Caco-2 (cell line): Measurements from ENCODE around the gene C1QTNF12. TPM values are rescaled to one million over a fixed set of nuclear protein-coding genes. Genes with fewer than 3 reads are reported as not detected.
A peak's percentile ranks its signal among the peaks of the same experiment; 100 is the strongest.

ENCODE experiments used
- BruUV-seq: library from RNA; stranded (reverse); fragments of 400-500 nt; replicated peaks from 2 replicates; lab custom pipeline; 2021; lab: Mats Ljungman, UMichigan
- CTCF ChIA-PET: fragments of 300-600 bp; sonication (Branson Sonifier 250); formaldehyde crosslinking; loops from one replicate; lab custom pipeline; 2022; ENCODE audit warnings: antibody characterized with exemption; lab: Charles Lee
- POLR2A ChIA-PET: fragments of 300-600 bp; sonication (Branson Sonifier 250); formaldehyde crosslinking; loops from one replicate; lab custom pipeline; 2022; ENCODE audit warnings: antibody characterized with exemption; lab: Charles Lee
- DNase-seq, 2 experiments: peaks; one replicate each; pipeline versions ENCODE4 v3.0.0 to v3.0.0-alpha.2; 2020 to 2022
- H3K27me3 ChIP-seq: replicated peaks from 2 replicates; pipeline ENCODE4 v1.6.0; 2011; ENCODE audit warnings: low read length; ENCODE audit not compliant: control insufficient read depth, insufficient read depth
- H3K36me3 ChIP-seq: 2 replicates; pipeline ENCODE4 v1.5.1; 2011; ENCODE audit warnings: low read length; ENCODE audit not compliant: control insufficient read depth, insufficient read depth
- H3K4me1 ChIP-seq: fragments of 250-450 bp; sonication (Bioruptor Pico); 2 replicates; pipeline ENCODE4 v1.5.1; 2020; ENCODE audit warnings: mild to moderate bottlenecking
- H3K4me3 ChIP-seq: 2 replicates; pipeline ENCODE4 v1.5.1; 2011; ENCODE audit warnings: low read depth, mild to moderate bottlenecking, control low read depth, low read length
- H3K9me3 ChIP-seq: fragments of 250-450 bp; sonication (Bioruptor Pico); 2 replicates; pipeline ENCODE4 v1.5.1; 2020; ENCODE audit warnings: mild to moderate bottlenecking, moderate library complexity
- H3K27ac Mint-ChIP-seq: one replicate; pipeline ENCODE4 v1.8.0; 2022; ENCODE audit warnings: mixed read lengths; ENCODE audit not compliant: unreplicated experiment
- H3K27me3 Mint-ChIP-seq: one replicate; pipeline ENCODE4 v1.8.0; 2022; ENCODE audit warnings: mixed read lengths; ENCODE audit not compliant: insufficient read depth, unreplicated experiment
- H3K36me3 Mint-ChIP-seq: one replicate; pipeline ENCODE4 v1.8.0; 2022; ENCODE audit warnings: mild to moderate bottlenecking, mixed read lengths; ENCODE audit not compliant: insufficient read depth, unreplicated experiment
- H3K4me1 Mint-ChIP-seq: one replicate; pipeline ENCODE4 v1.8.0; 2022; ENCODE audit warnings: low read depth, mixed read lengths; ENCODE audit not compliant: unreplicated experiment
- H3K4me3 Mint-ChIP-seq: one replicate; pipeline ENCODE4 v1.8.0; 2022; ENCODE audit warnings: mild to moderate bottlenecking, moderate library complexity, mixed read lengths; ENCODE audit not compliant: unreplicated experiment
- H3K9me3 Mint-ChIP-seq: one replicate; pipeline ENCODE4 v1.8.0; 2022; ENCODE audit warnings: mixed read lengths; ENCODE audit not compliant: unreplicated experiment
- CTCF ChIP-seq, 2 experiments: fragments of 200-600 bp in 1 of 2; IDR thresholded peaks; 1 replicate in 1 of 2; 2 replicates in 1 of 2; pipeline versions ENCODE4 v1.5.1 to v1.8.0; 2011 to 2022; ENCODE audit warnings: antibody characterized with exemption in 1 of 2, control low read depth in 1 of 2, inconsistent platforms in 1 of 2, low read depth in 1 of 2, low read length in 1 of 2, mild to moderate bottlenecking in 1 of 2, moderate library complexity in 1 of 2; ENCODE audit not compliant: insufficient read depth in 1 of 2, severe bottlenecking in 1 of 2, unreplicated experiment in 1 of 2
- intact Hi-C: fragments of 100-400 bp; cut with micrococcal nuclease; formaldehyde crosslinking; loops from one replicate; pipeline ENCODE4 v1.10.0; 2022; ENCODE audit not compliant: unreplicated experiment
- total RNA-seq: library from RNA; stranded (reverse); gene quantifications from 2 replicates; pipeline ENCODE4 v1.2.3, GENCODE V29; 2022

The C1QTNF12 gene
- total RNA-seq, 1 experiment from 2014 or later = 3.7 TPM

GRCh38 chr1:1229770-1230169 lies 16.8 kb downstream of the C1QTNF12 start:
- TF ChIP-seq CTCF (IDR thresholded peaks at IDR 0.05; ENCODE audit: insufficient read depth in 1 of 2, low read depth in 1 of 2, low read length in 1 of 2, severe bottlenecking in 1 of 2, unreplicated experiment in 1 of 2) = no peak
- Mint-ChIP-seq H3K27me3 (no peaks in the 10 kb centered on the region), H3K36me3 (peaks cover 48% of the 10 kb centered on the region), H3K4me1 (peaks cover 6% of the 10 kb centered on the region), H3K9me3 (no peaks in the 10 kb centered on the region), H3K4me3 (no peak overlapping the region), H3K27ac (peak overlapping the region; percentile 34)
- CTCF ChIA-PET = no interaction called here
- no TSS peak for BruUV-seq
- no peaks in the 10 kb centered on the region for H3K9me3 ChIP-seq
- peaks cover 8% of the 10 kb centered on the region for H3K4me1 ChIP-seq
- no peak overlapping the region for H3K4me3 ChIP-seq
- POLR2A ChIA-PET = no interaction called here
- DNase-seq = no peak
- H3K36me3 ChIP-seq = peaks cover 2% of the 10 kb centered on the region; the same call in 1 of the 2 replicates
- H3K27me3 ChIP-seq = no peaks in the 10 kb centered on the region
- intact Hi-C loops = loop anchor here (2.0 kb wide), 2 partner anchors 67 to 107 kb away; no protein-coding TSS in a partner anchor

- H3K9me3 ChIP-seq = no peaks in the 10 kb centered on the region
- no peak overlapping the region for H3K27ac Mint-ChIP-seq
- DNase-seq = no peak
- intact Hi-C loops = no loop called here
- POLR2A ChIA-PET = no interaction called here
- no peaks in the 10 kb centered on the region for H3K9me3 Mint-ChIP-seq
- H3K4me1 Mint-ChIP-seq = peaks cover 6% of the 10 kb centered on the region
- peaks cover 2% of the 10 kb centered on the region; the same call in 1 of the 2 replicates for H3K36me3 ChIP-seq
- CTCF ChIA-PET = no interaction called here
- no TSS peak for BruUV-seq
- no peaks in the 10 kb centered on the region for H3K27me3 ChIP-seq
- TF ChIP-seq CTCF (IDR thresholded peaks at IDR 0.05; ENCODE audit: insufficient read depth in 1 of 2, low read depth in 1 of 2, low read length in 1 of 2, severe bottlenecking in 1 of 2, unreplicated experiment in 1 of 2) = no peak
- no peaks in the 10 kb centered on the region for H3K27me3 Mint-ChIP-seq
- no peak overlapping the region for H3K4me3 Mint-ChIP-seq
- H3K4me1 ChIP-seq = peaks cover 8% of the 10 kb centered on the region
- H3K4me3 ChIP-seq = no peak overlapping the region
- H3K36me3 Mint-ChIP-seq = peaks cover 44% of the 10 kb centered on the region
These were observed 17.8 kb downstream of the C1QTNF12 start for GRCh38 chr1:1228596-1229321.

GRCh38 chr1:1228187-1228586 lies 18.3 kb downstream of the C1QTNF12 start:
- H3K4me3 ChIP-seq = no peak overlapping the region
- BruUV-seq = no TSS peak
- no peak overlapping the region for H3K4me3 Mint-ChIP-seq
- DNase-seq = no peak
- POLR2A ChIA-PET = no interaction called here
- H3K9me3 Mint-ChIP-seq = no peaks in the 10 kb centered on the region
- peaks cover 2% of the 10 kb centered on the region; the same call in 1 of the 2 replicates for H3K36me3 ChIP-seq
- peaks cover 6% of the 10 kb centered on the region for H3K4me1 Mint-ChIP-seq
- no peaks in the 10 kb centered on the region for H3K27me3 ChIP-seq
- CTCF ChIA-PET = no interaction called here
- H3K4me1 ChIP-seq = peaks cover 6% of the 10 kb centered on the region
- H3K27ac Mint-ChIP-seq = no peak overlapping the region
- H3K9me3 ChIP-seq = no peaks in the 10 kb centered on the region
- no peak for TF ChIP-seq CTCF (IDR thresholded peaks at IDR 0.05; ENCODE audit: insufficient read depth in 1 of 2, low read depth in 1 of 2, low read length in 1 of 2, severe bottlenecking in 1 of 2, unreplicated experiment in 1 of 2)
- no peaks in the 10 kb centered on the region for H3K27me3 Mint-ChIP-seq
- intact Hi-C loops = no loop called here
- peaks cover 46% of the 10 kb centered on the region for H3K36me3 Mint-ChIP-seq
